Rectal smooth muscle tissue (tissue), 1 donor: Measurements from ENCODE around the gene NDUFS2.
A peak's percentile ranks its signal among the peaks of the same experiment; 100 is the strongest.

ENCODE experiments used
- H3K27ac ChIP-seq: one replicate; pipeline ENCODE4 v1.7.0; 2013; ENCODE audit warnings: low read depth, low read length, inconsistent platforms
- H3K27me3 ChIP-seq: one replicate; pipeline ENCODE4 v1.7.0; 2013; ENCODE audit warnings: low read length; ENCODE audit not compliant: control insufficient read depth, insufficient read depth
- H3K36me3 ChIP-seq: one replicate; pipeline ENCODE4 v1.7.0; 2013; ENCODE audit warnings: low read length; ENCODE audit not compliant: control insufficient read depth, insufficient read depth
- H3K4me1 ChIP-seq: one replicate; pipeline ENCODE4 v1.7.0; 2013; ENCODE audit warnings: low read length; ENCODE audit not compliant: control insufficient read depth, insufficient read depth
- H3K4me3 ChIP-seq: one replicate; pipeline ENCODE4 v1.7.0; 2013; ENCODE audit warnings: low read length
- H3K9ac ChIP-seq: one replicate; pipeline ENCODE4 v1.7.0; 2013; ENCODE audit warnings: low read length

Gene NDUFS2

GRCh38 chr1:161175771-161176453 is 26.3 kb upstream of the NDUFS2 start:
- Histone ChIP-seq H3K4me1 (peaks cover 9% of the 10 kb centered on the region), H3K27me3 (no peaks in the 10 kb centered on the region), H3K4me3 (peak overlapping the region; percentile 98), H3K36me3 (peaks cover 19% of the 10 kb centered on the region), H3K27ac (no peak overlapping the region), H3K9ac (no peak overlapping the region)

DNA sequence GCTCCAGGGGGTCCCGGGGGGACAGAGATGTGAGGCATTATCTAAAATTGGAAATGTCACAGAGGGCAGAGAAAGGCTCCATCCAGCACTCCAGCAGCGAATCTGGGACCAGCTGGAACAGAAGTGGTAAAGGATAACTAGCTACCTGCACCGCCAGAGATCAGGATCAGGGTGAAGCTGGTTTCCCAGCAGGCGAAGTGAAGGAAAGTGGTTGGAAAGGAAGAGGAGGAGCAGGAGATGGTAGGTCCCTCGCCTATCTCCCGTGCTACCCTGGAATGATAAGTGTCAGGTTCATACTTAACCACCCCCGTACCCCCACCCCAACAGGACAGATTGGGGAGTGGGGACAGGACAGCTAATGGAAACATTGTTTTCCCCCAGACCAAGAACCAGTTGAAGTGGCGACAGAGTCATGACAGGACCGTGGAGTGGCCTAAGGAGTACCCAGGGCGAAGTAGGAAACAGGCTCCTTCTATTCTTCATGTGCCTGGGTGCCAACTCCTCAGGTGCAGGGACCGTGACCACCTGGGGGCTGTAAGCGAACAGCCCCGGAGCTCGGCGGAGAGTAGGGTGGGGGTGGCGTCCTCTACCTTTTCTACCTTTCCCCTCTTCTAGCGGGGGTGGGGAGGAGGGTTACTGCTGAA is 25.6 kb upstream of the NDUFS2 start:
- peak overlapping the region; percentile 91 for H3K9ac ChIP-seq
- H3K27ac ChIP-seq, result peak overlapping the region; percentile 89
- peaks cover 17% of the 10 kb centered on the region for H3K36me3 ChIP-seq
- H3K27me3 ChIP-seq, result no peaks in the 10 kb centered on the region
- peak overlapping the region; percentile 98 for H3K4me3 ChIP-seq
- H3K4me1 ChIP-seq, result peaks cover 9% of the 10 kb centered on the region

DNA sequence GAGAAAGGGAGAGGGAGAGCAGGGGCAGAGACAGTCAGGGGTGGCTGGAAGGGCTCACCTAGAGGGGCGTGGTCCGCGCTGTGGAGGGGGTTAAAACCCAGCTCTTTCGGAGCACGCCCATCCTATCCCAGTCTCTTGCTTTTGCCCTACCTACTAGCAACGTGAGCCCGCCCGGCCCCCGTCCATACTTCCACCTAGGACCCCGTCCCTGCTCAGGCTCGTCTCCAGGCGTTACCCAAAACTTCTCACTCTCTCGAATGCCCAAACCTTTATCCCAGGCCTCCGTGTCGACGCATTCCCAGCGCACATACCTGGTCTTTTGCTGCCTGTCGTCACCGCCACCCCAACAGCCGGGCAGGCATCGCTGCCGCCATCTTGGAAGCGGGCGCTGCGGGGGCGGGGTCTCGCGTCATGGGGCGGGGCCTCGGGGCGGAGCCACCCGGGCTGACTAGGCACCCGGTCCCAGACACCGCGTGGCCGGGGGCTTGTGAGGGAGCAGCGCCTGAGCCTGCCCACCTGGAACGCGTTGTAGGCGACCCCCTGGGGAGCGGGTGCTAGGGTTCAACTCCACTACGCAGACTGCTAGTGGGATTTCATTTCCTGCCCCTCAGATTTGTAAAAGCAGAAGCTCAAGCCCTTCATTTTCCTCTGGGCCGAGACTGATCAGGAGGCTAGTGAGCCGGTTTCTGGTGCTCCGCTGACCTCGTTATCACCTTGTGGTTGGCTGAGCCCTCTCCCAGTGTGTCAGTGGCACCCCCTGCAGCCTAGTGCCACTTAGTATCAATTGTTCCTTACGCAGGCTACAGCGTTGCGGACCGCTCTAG is 24.8 kb upstream of the NDUFS2 start, which contains the start of gene B4GALT3:
Gene B4GALT3 (minus strand): TSS at position 396 of the 824 bp plus-strand sequence. CDS start 1,447 bp downstream, outside the sequence.
- H3K9ac ChIP-seq, result peak within 1 kb of the TSS; percentile 91
- H3K27ac ChIP-seq, result peak within 1 kb of the TSS; percentile 89
- H3K27me3 ChIP-seq, result no peaks in the 10 kb centered on the region
- H3K4me1 ChIP-seq, result peaks cover 9% of the 10 kb centered on the region
- peak within 1 kb of the TSS; percentile 98 for H3K4me3 ChIP-seq
- H3K36me3 ChIP-seq, result peaks cover 17% of the 10 kb centered on the region

DNA sequence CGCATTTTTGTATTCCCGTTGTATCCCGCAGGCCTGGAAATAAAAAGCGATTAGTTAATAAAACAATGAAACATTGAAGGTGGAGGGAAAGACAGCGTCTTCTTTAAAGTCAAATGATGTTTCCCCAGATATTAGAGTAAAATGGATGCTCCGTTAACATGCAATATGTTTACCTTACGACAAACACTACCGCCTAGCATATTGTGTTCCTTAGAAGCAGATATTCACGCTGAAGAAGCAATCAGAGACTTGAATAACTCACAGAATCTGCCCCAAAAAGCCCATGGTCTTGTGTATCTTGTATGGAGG is 24.3 kb upstream of the NDUFS2 start:
- peaks cover 9% of the 10 kb centered on the region for H3K4me1 ChIP-seq
- peak overlapping the region; percentile 89 for H3K27ac ChIP-seq

DNA sequence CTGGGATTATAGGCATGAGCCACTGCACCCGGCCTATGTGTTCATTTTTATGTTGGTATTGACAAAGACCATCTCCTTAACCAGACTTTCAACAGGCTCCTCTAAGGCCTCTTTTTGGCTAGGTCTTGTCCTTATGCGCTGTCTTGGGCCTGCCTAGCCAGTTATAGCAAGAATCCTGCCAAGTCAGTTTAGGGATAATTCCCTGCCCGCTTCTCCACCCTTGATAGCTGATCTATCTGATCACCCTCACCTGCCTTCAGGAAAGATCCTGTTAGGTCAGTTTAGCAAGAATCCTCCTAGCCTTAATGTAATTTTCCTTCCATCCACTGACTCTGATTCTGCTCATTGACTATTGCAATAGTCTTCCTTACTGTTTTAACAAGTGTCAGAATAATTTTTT is 22.5 kb upstream of the NDUFS2 start:
- peaks cover 10% of the 10 kb centered on the region for H3K36me3 ChIP-seq
- H3K4me3 ChIP-seq, result no peak overlapping the region
- H3K9ac ChIP-seq, result no peak overlapping the region
- H3K27ac ChIP-seq, result no peak overlapping the region
- H3K4me1 ChIP-seq, result peaks cover 9% of the 10 kb centered on the region
- H3K27me3 ChIP-seq, result no peaks in the 10 kb centered on the region

More for the DNA sequence above, 24.3 kb upstream of the NDUFS2 start:
- H3K36me3 ChIP-seq, result peaks cover 16% of the 10 kb centered on the region
- H3K9ac ChIP-seq, result peak overlapping the region; percentile 81
- no peaks in the 10 kb centered on the region for H3K27me3 ChIP-seq
- H3K4me3 ChIP-seq, result peak overlapping the region; percentile 98

DNA sequence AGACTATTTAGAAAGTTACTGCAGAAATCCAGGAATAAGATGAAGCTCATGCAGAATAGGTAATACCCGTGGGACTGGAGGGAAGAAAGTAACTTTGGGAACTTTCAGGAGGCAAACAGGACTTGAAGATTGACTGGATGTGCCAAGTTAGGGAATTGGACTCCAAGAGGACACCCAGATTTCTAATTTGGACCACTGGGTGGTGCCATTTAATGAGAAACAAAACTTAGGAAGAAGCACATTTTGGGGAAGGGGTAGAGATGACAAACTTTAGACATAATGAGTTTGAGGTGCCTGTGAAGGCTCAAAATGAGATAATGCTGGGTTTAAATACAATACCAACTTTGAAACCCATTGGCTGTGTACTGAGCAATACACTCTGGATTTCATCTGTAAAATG is 21.5 kb upstream of the NDUFS2 start:
- Histone ChIP-seq H3K4me3 (no peak overlapping the region), H3K36me3 (peaks cover under 1% of the 10 kb centered on the region), H3K9ac (no peak overlapping the region), H3K27me3 (no peaks in the 10 kb centered on the region), H3K27ac (no peak overlapping the region), H3K4me1 (peaks cover 9% of the 10 kb centered on the region)

GRCh38 chr1:161182214-161182613 is 20.0 kb upstream of the NDUFS2 start:
- H3K36me3 ChIP-seq, result no peaks in the 10 kb centered on the region
- no peak overlapping the region for H3K4me3 ChIP-seq
- no peak overlapping the region for H3K9ac ChIP-seq
- no peaks in the 10 kb centered on the region for H3K27me3 ChIP-seq
- H3K27ac ChIP-seq, result no peak overlapping the region
- peaks cover 4% of the 10 kb centered on the region for H3K4me1 ChIP-seq

- H3K4me1 ChIP-seq, result no peaks in the 10 kb centered on the region
- H3K27ac ChIP-seq, result no peak overlapping the region
- H3K9ac ChIP-seq, result no peak overlapping the region
- no peaks in the 10 kb centered on the region for H3K27me3 ChIP-seq
- no peaks in the 10 kb centered on the region for H3K36me3 ChIP-seq
- no peak overlapping the region for H3K4me3 ChIP-seq
These were observed 16.9 kb upstream of the NDUFS2 start for GRCh38 chr1:161185282-161185682.

DNA sequence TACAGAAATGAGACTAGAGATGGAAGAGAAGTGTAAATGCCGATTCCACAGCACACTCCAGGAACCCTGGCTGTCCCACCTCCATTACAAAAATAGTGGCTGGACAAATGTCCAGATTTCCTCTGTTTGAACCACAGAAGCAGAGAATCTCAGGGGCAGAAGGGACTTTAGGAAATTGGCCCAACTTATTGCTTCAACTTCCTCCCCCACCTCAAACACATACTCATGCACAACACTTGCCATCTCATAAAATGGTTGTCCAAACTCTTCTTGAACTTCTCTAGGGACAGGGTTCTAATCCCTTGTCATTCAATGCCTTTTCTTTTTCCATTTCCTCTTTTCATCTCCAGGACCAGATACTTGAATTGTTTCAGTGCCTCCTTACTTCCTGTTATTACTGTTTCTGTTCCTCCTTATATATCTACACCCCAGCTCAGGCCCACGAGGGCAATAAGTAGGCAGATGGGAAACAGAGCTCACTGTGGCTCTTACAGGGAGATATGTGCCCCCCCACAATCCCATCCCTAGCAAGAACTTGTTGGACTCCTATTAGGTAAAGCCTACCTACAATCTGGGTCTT is 16.3 kb upstream of the NDUFS2 start:
- no peaks in the 10 kb centered on the region for H3K36me3 ChIP-seq
- no peak overlapping the region for H3K4me3 ChIP-seq
- H3K4me1 ChIP-seq, result no peaks in the 10 kb centered on the region
- H3K9ac ChIP-seq, result no peak overlapping the region
- H3K27ac ChIP-seq, result no peak overlapping the region
- no peaks in the 10 kb centered on the region for H3K27me3 ChIP-seq

DNA sequence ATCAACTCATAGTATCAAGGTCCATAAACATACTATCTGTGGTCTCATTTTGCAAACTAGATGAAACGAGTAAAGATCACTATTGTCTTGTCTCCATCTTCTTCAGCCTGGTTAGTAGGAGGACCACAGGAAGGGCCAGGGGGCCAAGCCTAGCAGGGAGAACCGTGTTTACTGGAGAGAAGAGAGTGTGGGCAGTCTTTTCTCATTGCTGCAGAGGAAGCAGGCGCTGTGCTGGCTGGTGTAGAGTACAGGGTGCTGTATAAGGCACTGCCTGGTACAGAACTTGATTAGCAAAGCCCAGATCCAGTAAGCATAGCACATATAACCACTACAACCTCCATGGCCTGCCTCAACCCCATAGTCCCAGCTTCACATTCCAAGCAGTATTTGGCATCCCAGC is 14.9 kb upstream of the NDUFS2 start:
- no peak overlapping the region for H3K9ac ChIP-seq
- H3K4me3 ChIP-seq, result no peak overlapping the region
- H3K27ac ChIP-seq, result no peak overlapping the region
- no peaks in the 10 kb centered on the region for H3K4me1 ChIP-seq
- H3K27me3 ChIP-seq, result no peaks in the 10 kb centered on the region
- no peaks in the 10 kb centered on the region for H3K36me3 ChIP-seq

DNA sequence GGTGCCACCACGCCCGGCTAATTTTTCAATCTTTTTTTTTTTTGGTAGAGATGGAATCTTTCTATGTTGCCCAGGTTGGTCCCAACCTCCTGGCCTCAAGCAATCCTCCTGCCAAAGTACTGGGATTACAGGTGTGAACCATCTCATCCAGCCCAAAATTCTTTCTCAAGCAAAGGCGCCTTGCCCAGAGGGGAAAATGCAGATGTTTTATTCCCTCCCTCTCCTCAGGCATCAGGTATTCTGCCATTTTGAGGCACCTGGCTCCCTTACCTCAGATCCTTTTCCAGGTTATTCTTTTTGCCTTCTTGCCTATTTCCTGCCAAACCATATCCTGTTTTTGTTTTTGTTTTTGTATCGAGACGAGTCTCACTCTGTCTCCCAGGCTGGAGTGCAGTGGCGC is 13.8 kb upstream of the NDUFS2 start:
- no peak overlapping the region for H3K9ac ChIP-seq
- no peaks in the 10 kb centered on the region for H3K4me1 ChIP-seq
- H3K36me3 ChIP-seq, result no peaks in the 10 kb centered on the region
- no peak overlapping the region for H3K27ac ChIP-seq
- H3K4me3 ChIP-seq, result no peak overlapping the region
- no peaks in the 10 kb centered on the region for H3K27me3 ChIP-seq

GRCh38 chr1:161189036-161189435 is 13.1 kb upstream of the NDUFS2 start:
- no peaks in the 10 kb centered on the region for H3K27me3 ChIP-seq
- H3K9ac ChIP-seq, result no peak overlapping the region
- no peaks in the 10 kb centered on the region for H3K36me3 ChIP-seq
- no peak overlapping the region for H3K27ac ChIP-seq
- no peak overlapping the region for H3K4me3 ChIP-seq
- no peaks in the 10 kb centered on the region for H3K4me1 ChIP-seq
